RWPE1 (cell line): ENCODE data around the gene CNOT10.

Experiments
- CTCF ChIA-PET: fragments of 350-600 bp; sonication (Branson Sonifier 250); formaldehyde crosslinking; extraction: SDS; loops from one replicate; lab custom pipeline; 2021; lab: Yijun Ruan, JAX
- POLR2A ChIA-PET: fragments of 400-600 bp; formaldehyde crosslinking; extraction: SDS; loops from one replicate; lab custom pipeline; 2020; ENCODE audit warnings: antibody characterized with exemption; ENCODE audit not compliant: low non-redundant PET; lab: Yijun Ruan, JAX
- DNase-seq: peaks from one replicate; pipeline ENCODE4 v3.0.0; 2012; ENCODE audit warnings: low spot score
- H3K27ac ChIP-seq: fragments of 450-650 bp; 2 replicates; pipeline ENCODE4 v1.5.1; 2017
- CTCF ChIP-seq: fragments of 450-650 bp; conservative IDR thresholded peaks from 2 replicates; pipeline ENCODE4 v1.5.1; 2017; ENCODE audit warnings: low read depth, mild to moderate bottlenecking

The CNOT10 gene

GRCh38 chr3:32751377-32751776 is 66.4 kb downstream of the CNOT10 start:
- CTCF ChIA-PET, result no interaction called here
- H3K27ac ChIP-seq, result no peak overlapping the region
- POLR2A ChIA-PET, result no interaction called here
- TF ChIP-seq CTCF, result no peak
- DNase-seq, result no peak

- no peak for TF ChIP-seq CTCF
- CTCF ChIA-PET, result no interaction called here
- H3K27ac ChIP-seq, result no peak overlapping the region
- POLR2A ChIA-PET, result interaction anchor here (0.6 kb wide), 1 partner anchor 1043 kb away, joined by 3 read pairs; no protein-coding TSS in a partner anchor
- no peak for DNase-seq
Observed at GRCh38 chr3:32755761-32756160, 70.8 kb downstream of the CNOT10 start.

GRCh38 chr3:32757618-32758374 is 72.8 kb downstream of the CNOT10 start:
- POLR2A ChIA-PET, result no interaction called here
- no peak for DNase-seq
- H3K27ac ChIP-seq, result no peak overlapping the region
- no peak for TF ChIP-seq CTCF
- CTCF ChIA-PET, result no interaction called here

GRCh38 chr3:32758375-32758753 is 73.4 kb downstream of the CNOT10 start:
- no peak for TF ChIP-seq CTCF
- no peak overlapping the region for H3K27ac ChIP-seq
- CTCF ChIA-PET, result no interaction called here
- no peak for DNase-seq
- POLR2A ChIA-PET, result no interaction called here

GRCh38 chr3:32759342-32759741 is 74.4 kb downstream of the CNOT10 start:
- no peak for TF ChIP-seq CTCF
- CTCF ChIA-PET, result no interaction called here
- DNase-seq, result no peak
- POLR2A ChIA-PET, result no interaction called here
- H3K27ac ChIP-seq, result no peak overlapping the region

- no peak for TF ChIP-seq CTCF
- H3K27ac ChIP-seq, result no peak overlapping the region
- ChIA-PET POLR2A (no interaction called here), CTCF (no interaction called here)
- no peak for DNase-seq
Observed at GRCh38 chr3:32764481-32764880, 79.5 kb downstream of the CNOT10 start.
